ENCODE data around the gene EGLN2. TPM values are rescaled to one million over a fixed set of nuclear protein-coding genes. Genes with fewer than 3 reads are reported as not detected.
A peak's percentile ranks its signal among the peaks of the same experiment; 100 is the strongest.

Gene EGLN2
- polyA plus RNA-seq, 1 of the 3 experiments (the other 2 are of a cell fraction), result 43.0 TPM

GRCh38 chr19:40803170-40803856 is 4.3 kb downstream of the EGLN2 start:
- Histone ChIP-seq H3K9me3 (no peaks in the 10 kb centered on the region), H3K27me3 (ENCODE audit: insufficient read depth) (no peaks in the 10 kb centered on the region), H4K20me1 (ENCODE audit: insufficient read depth) (peaks cover 84% of the 10 kb centered on the region), H3K4me1 (ENCODE audit: control insufficient read depth in 1 of 2, insufficient read depth in 2 of 2, low read depth in 1 of 2, low read length in 1 of 2) (peaks cover 42 to 73% of the 10 kb centered on the region in 2 experiments; a peak in 3 of 4 replicates), H3K79me2 (ENCODE audit: insufficient read depth) (peaks cover 89% of the 10 kb centered on the region), H3K4me3 (ENCODE audit: low read depth in 2 of 2, low read length in 1 of 2) (peak overlapping the region in 1 of 2 experiments; percentile 6; a peak in 1 of 4 replicates), H2AFZ (ENCODE audit: low read depth) (no peak overlapping the region), H3K9ac (no peak overlapping the region), H3K9me2 (no peaks in the 10 kb centered on the region), H3K36me3 (replicated peaks in 1 of 2; ENCODE audit: control insufficient read depth in 1 of 2, insufficient read depth in 2 of 2, low read length in 1 of 2) (peaks cover 33 to 46% of the 10 kb centered on the region in 2 experiments), H3K4me2 (peak overlapping the region; percentile 98), H3K27ac (ENCODE audit: low read depth in 2 of 2, low read length in 1 of 2) (peak overlapping the region in 1 of 2 experiments; percentile 67; a peak in 2 of 4 replicates), H3F3A (replicated peaks; ENCODE audit: insufficient read depth) (peaks cover 17% of the 10 kb centered on the region)
- 88% methylated on average over 8 of the region's 9 CpGs for WGBS (ENCODE audit: low lambda C conversion rate)
- ChIA-PET CTCF (interaction anchor here (0.6 to 1.3 kb wide), 4 partner anchors 25 to 141 kb away, joined by 3 to 5 read pairs (median 4); partner anchors contain the start of gene RAB4B), POLR2A (interaction anchor here (0.9 to 1.4 kb wide), 2 partner anchors 25 to 61 kb away, joined by 3 to 8 read pairs; partner anchors contain the start of gene RAB4B)
- DNase-seq, result no peak
- TF ChIP-seq TCF12 (IDR thresholded peaks at IDR 0.05) (no peak), FOXM1 (IDR thresholded peaks at IDR 0.05; ENCODE audit: low read depth) (no peak), USF1 (IDR thresholded peaks at IDR 0.05; ENCODE audit: borderline replicate concordance, low read depth) (no peak), POLR2AphosphoS5 (IDR thresholded peaks at IDR 0.05; ENCODE audit: low read depth, low read length) (no peak), GATA2 (CRISPR knock-in tag; IDR thresholded peaks at IDR 0.05) (no peak), CHD2 (IDR thresholded peaks at IDR 0.05; ENCODE audit: low read length, partially characterized antibody) (no peak), NRF1 (IDR thresholded peaks at IDR 0.05; ENCODE audit: low read depth, low read length) (no peak), REST (IDR thresholded peaks at IDR 0.05; ENCODE audit: low read depth, low read length) (no peak), FOXJ3 (CRISPR knock-in tag; IDR thresholded peaks at IDR 0.05) (no peak), RFX5 (IDR thresholded peaks at IDR 0.05; ENCODE audit: low read length) (no peak), EZH2phosphoT487 (IDR thresholded peaks at IDR 0.05; ENCODE audit: borderline replicate concordance, low read depth) (no peak), TEAD4 (IDR thresholded peaks at IDR 0.05; ENCODE audit: borderline replicate concordance, insufficient read depth) (no peak), PBX3 (IDR thresholded peaks at IDR 0.05) (no peak), MEF2A (IDR thresholded peaks at IDR 0.05; ENCODE audit: borderline replicate concordance, low read depth) (no peak)
- TF ChIP-seq, protein P1, sequence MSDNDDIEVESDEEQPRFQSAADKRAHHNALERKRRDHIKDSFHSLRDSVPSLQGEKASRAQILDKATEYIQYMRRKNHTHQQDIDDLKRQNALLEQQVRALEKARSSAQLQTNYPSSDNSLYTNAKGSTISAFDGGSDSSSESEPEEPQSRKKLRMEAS (IDR thresholded peaks at IDR 0.05; ENCODE audit: low read depth), result no peak
